Sigmoid colon (tissue), 7 donors: Measurements from ENCODE around the gene PTPRD. TPM values are rescaled to one million over a fixed set of nuclear protein-coding genes. Genes with fewer than 3 reads are reported as not detected.

Experiments used
- DNase-seq: peaks from one replicate; pipeline ENCODE4 v3.0.0-alpha.2; 2019
- H3K27ac ChIP-seq, 4 donors: fragments of 200-600 bp; sonication (generic); one replicate each; pipeline ENCODE4 v1.5.1; 2016 to 2019; ENCODE audit warnings: mild to moderate bottlenecking in 1 of 4
- H3K27me3 ChIP-seq, 3 donors: fragments of 200-600 bp; sonication (generic); one replicate each; pipeline ENCODE4 v1.5.1; 2019; ENCODE audit warnings: mild to moderate bottlenecking in 1 of 3
- H3K36me3 ChIP-seq, 4 donors: fragments of 200-600 bp; sonication (generic); one replicate each; pipeline ENCODE4 v1.5.1; 2016 to 2019
- H3K4me1 ChIP-seq, 4 donors: fragments of 200-600 bp; sonication (generic); one replicate each; pipeline ENCODE4 v1.5.1; 2017 to 2019
- H3K4me3 ChIP-seq, 4 donors: fragments of 200-600 bp; sonication (generic); one replicate each; pipeline ENCODE4 v1.5.1; 2017 to 2019; ENCODE audit warnings: mild to moderate bottlenecking in 2 of 4, moderate library complexity in 1 of 4
- H3K9me3 ChIP-seq, 4 donors: fragments of 200-600 bp in 3 of 4; sonication (generic) in 3 of 4; one replicate each; pipeline versions ENCODE4 v1.5.1 to v1.6.1; 2013 to 2019
- CTCF ChIP-seq, 4 experiments: fragments of 450-650 bp in 3 of 4; fragments of 200-600 bp in 1 of 4; IDR thresholded peaks; one replicate each; pipeline ENCODE4 v1.5.1; 2016 to 2019; ENCODE audit warnings: antibody characterized with exemption in 4 of 4, mild to moderate bottlenecking in 3 of 4, moderate library complexity in 2 of 4
- EP300 ChIP-seq, 4 donors: sonication (generic); formaldehyde crosslinking; IDR thresholded peaks; one replicate each; pipeline ENCODE4 v1.6.1; 2017; ENCODE audit warnings: antibody characterized with exemption in 4 of 4
- POLR2A ChIP-seq, 2 donors: fragments of 450-650 bp; IDR thresholded peaks; one replicate each; pipeline ENCODE4 v1.6.1; 2016; ENCODE audit warnings: antibody characterized with exemption in 2 of 2, mild to moderate bottlenecking in 2 of 2, moderate library complexity in 2 of 2
- POLR2AphosphoS5 ChIP-seq, 4 donors: sonication (generic); formaldehyde crosslinking; IDR thresholded peaks; one replicate each; pipeline ENCODE4 v1.6.1; 2017; ENCODE audit warnings: antibody characterized with exemption in 4 of 4
- WGBS, 2 donors: extraction: QIAGEN DNeasy Blood & Tissue Kit; methylation state at CpG; one replicate each; pipeline ENCODE4 v1.1.7; 2013; 5-methylcytosine and 5-hydroxymethylcytosine counted together
- intact Hi-C: fragments of 100-400 bp; cut with DNase I; formaldehyde crosslinking; loops from one replicate; pipeline ENCODE4 v1.15.1; 2023
- polyA plus RNA-seq, 3 donors: library from polyadenylated mRNA; stranded (reverse); fragments of 200-250 nt; gene quantifications; one replicate each; pipeline ENCODE4 v1.2.3, GENCODE V29; 2013
- total RNA-seq, 4 donors: library from RNA; depleted of rRNA; stranded (reverse); fragments of >200 nt; gene quantifications; one replicate each; pipeline ENCODE4 v1.1.0, GENCODE V29; 2016
- donor health status: healthy with polysubstance abuse.
- donor health status: Bipolar disorder and iron deficiency.
- donor health status: healthy.

PTPRD gene
- total and polyA plus RNA-seq, 7 donors = 1.2 to 18.3 (median 6.3) TPM

GRCh38 chr9:9998491-9999287 lies 614.1 kb downstream of the PTPRD start:
- Histone ChIP-seq H3K4me1 (no peaks in the 10 kb centered on the region), H3K27ac (no peak overlapping the region), H3K4me3 (no peak overlapping the region), H3K36me3 (no peaks in the 10 kb centered on the region), H3K9me3 (no peaks in the 10 kb centered on the region), H3K27me3 (no peaks in the 10 kb centered on the region)
- intact Hi-C loops = no loop called here
- no peak for TF ChIP-seq EP300 (IDR thresholded peaks at IDR 0.05)
- no peak for TF ChIP-seq CTCF (IDR thresholded peaks at IDR 0.05)
- no peak for TF ChIP-seq POLR2AphosphoS5 (IDR thresholded peaks at IDR 0.05)
- TF ChIP-seq POLR2A (IDR thresholded peaks at IDR 0.05) = no peak
- 37 to 52% methylated on average over 8 of the region's 8 CpGs for WGBS, 2 donors
- no peak for DNase-seq

- no peak for DNase-seq
- intact Hi-C loops = no loop called here
- H3K36me3 ChIP-seq = no peaks in the 10 kb centered on the region
- 48 to 52% methylated on average over 2 of the region's 2 CpGs for WGBS, 2 donors
- no peaks in the 10 kb centered on the region for H3K27me3 ChIP-seq
- no peaks in the 10 kb centered on the region for H3K9me3 ChIP-seq
- no peak for TF ChIP-seq POLR2A (IDR thresholded peaks at IDR 0.05)
- no peak for TF ChIP-seq POLR2AphosphoS5 (IDR thresholded peaks at IDR 0.05)
- TF ChIP-seq EP300 (IDR thresholded peaks at IDR 0.05) = no peak
- no peaks in the 10 kb centered on the region for H3K4me1 ChIP-seq
- no peak overlapping the region for H3K4me3 ChIP-seq
- no peak overlapping the region for H3K27ac ChIP-seq
Measured at GRCh38 chr9:9997585-9997984, 615.2 kb downstream of the PTPRD start.

- intact Hi-C loops = no loop called here
- H3K27ac ChIP-seq = no peak overlapping the region
- no peaks in the 10 kb centered on the region for H3K27me3 ChIP-seq
- no peak for TF ChIP-seq CTCF (IDR thresholded peaks at IDR 0.05)
- no peak for TF ChIP-seq EP300 (IDR thresholded peaks at IDR 0.05)
- TF ChIP-seq POLR2A (IDR thresholded peaks at IDR 0.05) = no peak
- TF ChIP-seq POLR2AphosphoS5 (IDR thresholded peaks at IDR 0.05) = no peak
- no peaks in the 10 kb centered on the region for H3K4me1 ChIP-seq
- H3K4me3 ChIP-seq = no peak overlapping the region
- H3K9me3 ChIP-seq = no peaks in the 10 kb centered on the region
- no peaks in the 10 kb centered on the region for H3K36me3 ChIP-seq
- no peak for DNase-seq
Measured at GRCh38 chr9:9996259-9996658, 616.5 kb downstream of the PTPRD start.

GRCh38 chr9:9992936-9993335 lies 619.9 kb downstream of the PTPRD start:
- no peaks in the 10 kb centered on the region for H3K4me1 ChIP-seq
- intact Hi-C loops = no loop called here

GRCh38 chr9:9973062-9973461 lies 639.7 kb downstream of the PTPRD start:
- intact Hi-C loops = no loop called here
- Histone ChIP-seq H3K36me3 (no peaks in the 10 kb centered on the region), H3K9me3 (no peaks in the 10 kb centered on the region), H3K27ac (no peak overlapping the region), H3K4me1 (no peaks in the 10 kb centered on the region), H3K4me3 (no peak overlapping the region), H3K27me3 (no peaks in the 10 kb centered on the region)
- WGBS, 2 donors = 38 to 74% methylated on average over 6 of the region's 6 CpGs
- TF ChIP-seq POLR2A (IDR thresholded peaks at IDR 0.05) (no peak), CTCF (IDR thresholded peaks at IDR 0.05) (no peak), EP300 (IDR thresholded peaks at IDR 0.05) (no peak), POLR2AphosphoS5 (IDR thresholded peaks at IDR 0.05) (no peak)
- DNase-seq = no peak

More at GRCh38 chr9:9992936-9993335, 619.9 kb downstream of the PTPRD start:
- no peak overlapping the region for H3K27ac ChIP-seq
- DNase-seq = no peak
- no peaks in the 10 kb centered on the region for H3K27me3 ChIP-seq
- peaks cover 0 to 5% (median 0%) of the 10 kb centered on the region in 4 donors for H3K9me3 ChIP-seq
- no peak for TF ChIP-seq CTCF (IDR thresholded peaks at IDR 0.05)
- no peak for TF ChIP-seq EP300 (IDR thresholded peaks at IDR 0.05)
- TF ChIP-seq POLR2AphosphoS5 (IDR thresholded peaks at IDR 0.05) = no peak
- no peak for TF ChIP-seq POLR2A (IDR thresholded peaks at IDR 0.05)
- no peaks in the 10 kb centered on the region for H3K36me3 ChIP-seq
- WGBS, 2 donors = 87 to 90% methylated on average over 1 of the region's 1 CpG
- H3K4me3 ChIP-seq = no peak overlapping the region
